GM19468 (cell line): ENCODE data around the gene PPARA.

Source experiments
- ATAC-seq: cut with Tn5 transposase; IDR thresholded peaks from one replicate; pipeline ENCODE4 v1.9.1; 2021; ENCODE audit warnings: mild to moderate bottlenecking, moderate library complexity, moderate number of reproducible peaks; ENCODE audit not compliant: unreplicated experiment; ENCODE audit errors: extremely low read depth

Gene PPARA

GRCh38 chr22:46140989-46141928 is 9.1 kb upstream of the PPARA start:
- ATAC-seq, result no peak

DNA sequence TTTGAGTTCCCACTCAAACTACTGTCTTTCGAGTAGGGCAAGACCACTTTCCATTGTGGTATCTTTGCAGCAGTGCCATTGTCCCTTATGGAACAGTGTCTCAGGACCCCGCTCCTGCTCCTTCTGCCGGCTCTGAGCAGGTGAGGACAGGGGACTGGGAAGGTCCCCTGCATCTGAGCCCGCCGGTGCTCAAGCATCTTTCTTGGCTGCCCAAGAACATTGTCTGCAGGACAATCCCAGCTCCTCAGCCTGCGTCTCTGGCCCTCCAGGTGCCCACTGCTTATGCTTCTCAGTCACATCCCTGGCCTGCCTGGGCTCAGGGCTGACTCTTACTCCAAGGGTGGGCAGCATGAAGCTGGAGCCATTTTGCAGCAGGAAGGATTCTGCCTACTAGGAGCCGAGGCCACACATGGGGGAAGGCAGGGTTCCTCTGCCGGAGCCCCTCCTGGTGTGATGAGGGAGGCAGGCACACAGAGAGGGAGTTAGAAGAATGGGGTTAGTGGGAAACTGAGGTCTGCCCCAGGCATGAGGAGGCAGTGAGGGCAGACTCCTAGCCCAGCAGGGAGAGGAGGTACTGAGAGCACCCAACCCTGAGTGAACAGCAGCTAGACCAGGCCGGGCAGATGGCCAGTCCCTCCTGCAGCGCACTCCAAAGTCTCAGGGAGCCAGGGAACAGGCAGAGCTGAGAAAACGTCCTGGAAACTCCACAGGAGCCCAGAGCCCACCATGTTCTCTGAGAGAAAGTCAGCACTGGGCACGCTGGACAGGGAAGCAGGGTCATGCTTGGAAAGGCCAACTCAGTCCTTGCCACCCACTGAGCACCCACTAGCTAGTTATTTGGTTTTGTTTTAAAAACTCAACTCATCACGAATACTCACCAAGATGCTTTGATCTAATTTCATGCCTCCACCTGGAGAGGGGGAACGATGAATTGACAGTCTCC is 7.5 kb upstream of the PPARA start:
- ATAC-seq, result no peak

GRCh38 chr22:46143491-46144147 is 6.7 kb upstream of the PPARA start:
- ATAC-seq, result no peak

- no peak for ATAC-seq
Measured at GRCh38 chr22:46145361-46145851, 4.9 kb upstream of the PPARA start.

- ATAC-seq, result no peak
Measured at GRCh38 chr22:46145896-46146295, 4.4 kb upstream of the PPARA start.

DNA sequence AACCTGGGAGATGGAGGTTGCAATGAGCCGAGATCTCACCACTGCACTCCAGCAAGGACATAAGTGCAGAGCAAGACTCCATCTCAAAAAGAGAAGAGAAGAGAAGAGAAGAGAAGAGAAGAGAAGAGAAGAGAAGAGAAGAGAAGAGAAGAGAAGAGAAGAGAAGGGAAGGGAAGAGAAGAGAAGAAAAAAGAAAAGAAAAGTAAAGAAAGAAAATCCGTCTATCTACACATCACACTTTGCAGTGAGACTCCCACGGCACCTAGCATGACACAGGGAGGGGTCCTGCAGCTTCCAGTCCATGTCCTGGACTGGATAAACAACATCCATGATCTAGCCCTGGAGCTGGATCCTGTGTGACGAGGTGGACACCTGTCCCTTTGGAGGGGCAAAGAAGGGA is 4.0 kb upstream of the PPARA start:
- ATAC-seq, result no peak

DNA sequence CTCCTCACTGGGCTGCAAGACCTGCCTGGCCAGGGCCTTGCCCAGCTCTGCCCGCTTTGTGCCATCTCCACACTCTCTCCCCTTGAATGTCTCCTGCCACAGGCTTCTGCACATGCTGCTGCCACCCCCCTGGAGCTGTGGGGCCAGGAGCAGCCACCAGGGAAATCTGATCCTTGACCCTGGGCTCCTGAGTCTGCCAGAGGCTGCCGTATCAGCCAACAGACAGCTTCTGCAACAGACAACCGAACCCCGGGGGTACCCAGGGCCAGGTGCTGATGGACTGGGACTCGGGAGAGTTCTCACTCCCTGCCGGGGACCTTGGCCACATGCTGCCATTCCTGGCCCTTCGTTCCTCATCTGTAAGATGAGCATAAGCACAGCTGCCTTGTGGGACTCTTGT is 3.3 kb upstream of the PPARA start:
- ATAC-seq, result no peak

DNA sequence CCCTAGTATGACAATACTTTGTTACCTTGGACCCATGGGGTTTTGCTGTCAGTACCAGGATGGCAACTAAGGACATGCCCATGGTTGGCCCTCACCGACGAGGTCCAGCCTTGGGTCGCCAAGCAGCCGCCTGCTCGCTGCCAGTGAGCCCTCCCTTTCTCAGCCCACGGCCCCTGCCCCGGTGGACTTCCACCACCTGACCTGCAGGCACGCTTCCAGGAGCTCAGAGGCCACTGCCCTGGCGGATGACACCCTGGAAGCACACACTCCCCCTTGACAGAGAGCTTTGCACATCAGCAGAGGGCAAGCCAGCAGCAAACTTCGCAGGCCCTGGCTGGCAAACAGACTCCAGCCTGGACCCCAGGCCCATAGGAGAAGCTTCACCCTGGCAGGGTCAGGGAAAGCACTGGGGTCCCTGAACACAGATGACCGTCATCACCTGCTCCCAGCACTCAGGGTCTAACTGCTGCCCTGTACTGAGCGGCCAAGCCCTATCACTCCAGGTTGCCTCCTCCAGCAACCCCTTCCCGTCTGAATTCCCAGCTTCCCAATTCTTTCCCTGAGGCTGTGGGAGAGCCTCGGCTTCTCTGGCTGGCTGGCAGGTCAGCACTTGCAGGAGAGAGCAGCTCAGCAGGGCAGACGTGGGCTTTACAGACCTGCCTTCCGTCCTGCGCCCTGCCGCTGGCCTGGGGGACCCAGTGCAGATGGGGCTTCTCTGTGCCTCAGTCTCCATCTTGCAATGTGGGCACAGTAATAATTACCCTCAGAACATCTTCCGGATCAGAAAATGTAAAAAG is 2.7 kb upstream of the PPARA start:
- no peak for ATAC-seq

DNA sequence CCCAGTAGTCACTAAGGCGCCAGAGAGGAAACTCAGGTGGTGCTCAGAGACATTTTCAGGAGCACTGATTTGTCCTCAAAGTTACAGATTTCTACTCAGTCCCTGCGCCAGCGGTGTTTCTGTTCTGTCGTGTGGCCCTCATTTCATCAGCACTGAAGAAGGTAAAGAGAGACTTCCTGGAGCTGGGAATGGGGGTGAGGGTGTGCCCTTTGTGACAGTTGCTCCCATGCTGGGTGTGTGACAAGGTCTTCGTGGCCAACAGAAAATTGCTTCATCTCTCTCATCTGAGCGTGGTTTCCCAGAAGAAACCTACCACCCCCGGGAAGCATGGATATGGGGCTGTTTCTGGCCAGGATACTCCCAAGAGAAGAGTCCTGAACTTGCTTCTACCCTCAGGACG is 2.0 kb upstream of the PPARA start:
- no peak for ATAC-seq

GRCh38 chr22:46148816-46149511 is 1.4 kb upstream of the PPARA start:
- ATAC-seq, result no peak

- ATAC-seq, result no peak
Measured at GRCh38 chr22:46149512-46150033, 753 bp upstream of the PPARA start.

DNA sequence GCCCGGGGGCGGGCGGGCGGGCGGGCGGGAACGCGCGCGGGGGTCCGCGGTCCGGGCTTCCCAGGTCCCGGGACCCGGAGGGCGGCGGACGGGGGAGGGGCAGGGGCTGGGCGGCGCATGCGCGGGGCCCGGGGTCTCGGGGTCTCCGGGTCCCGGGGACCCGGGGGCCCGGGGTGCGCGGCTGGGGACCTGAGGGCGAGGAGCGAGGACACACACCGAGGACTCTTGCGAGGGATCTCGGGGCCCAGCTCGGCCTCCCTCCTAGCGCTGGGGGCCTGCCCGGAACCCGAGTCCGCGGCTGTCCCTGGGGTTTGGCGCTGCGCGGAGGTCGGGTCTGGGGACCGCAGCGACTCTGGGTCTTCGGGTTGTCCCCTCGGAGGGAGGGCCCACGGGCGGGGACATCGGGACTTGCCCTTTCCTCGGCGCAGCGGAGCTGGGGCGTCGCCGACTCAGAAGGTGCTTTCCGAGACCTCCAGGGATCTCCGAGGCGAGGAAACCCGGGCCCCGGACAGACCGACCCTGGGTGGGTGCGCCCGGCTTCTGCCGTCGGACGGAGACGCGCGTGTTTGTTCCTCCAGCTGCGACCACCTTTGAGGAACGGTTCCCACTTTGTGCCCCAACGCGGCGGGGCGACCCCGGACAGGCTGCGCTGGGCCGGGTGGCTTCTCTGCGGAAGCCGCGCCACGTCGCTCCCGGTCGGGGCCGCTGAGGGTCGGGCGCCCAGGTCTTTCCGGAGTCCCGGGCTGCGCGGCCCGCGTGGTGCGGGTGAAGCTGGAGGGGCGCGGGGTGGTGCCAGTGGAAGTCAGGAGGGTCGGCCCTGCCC is 540 bp downstream of the PPARA start:
- no peak for ATAC-seq

GRCh38 chr22:46153930-46154329 is 3.6 kb downstream of the PPARA start:
- no peak for ATAC-seq

- no peak for ATAC-seq
Measured at GRCh38 chr22:46156031-46156430, 5.7 kb downstream of the PPARA start.

- no peak for ATAC-seq
Measured at GRCh38 chr22:46158283-46158682, 8.0 kb downstream of the PPARA start.

- ATAC-seq, result no peak
Measured at GRCh38 chr22:46159212-46159611, 8.9 kb downstream of the PPARA start.

GRCh38 chr22:46159777-46160176 is 9.5 kb downstream of the PPARA start:
- no peak for ATAC-seq

DNA sequence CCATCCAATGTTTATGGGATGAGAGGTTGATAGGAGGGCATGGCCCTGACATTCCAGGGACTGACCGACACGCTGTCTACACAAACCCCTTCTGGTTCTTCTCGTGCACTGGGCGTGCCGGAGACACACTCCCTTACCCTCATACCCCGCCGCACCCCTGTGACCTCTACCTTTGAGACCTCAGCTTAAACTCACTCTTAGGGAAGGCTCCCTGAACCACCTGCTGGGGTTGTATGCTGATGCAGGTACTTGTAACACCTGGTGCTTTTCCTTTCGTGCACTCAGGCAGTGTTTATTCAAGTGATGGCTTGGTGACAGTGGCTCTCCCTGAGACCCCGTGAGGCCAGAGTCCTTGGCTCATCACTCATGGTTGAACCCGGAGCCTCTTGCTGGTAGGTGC is 12.0 kb downstream of the PPARA start:
- ATAC-seq, result no peak
